Activated T-cell treated with anti-CD3 and anti-CD28 coated beads, Interleukin-2, amount 50 U/mL, for 4 hours (primary cell): Measurements from ENCODE around the gene THRA. TPM values are rescaled to one million over a fixed set of nuclear protein-coding genes. Genes with fewer than 3 reads are reported as not detected.

ENCODE experiments used
- ATAC-seq, 2 donors: fragments of 200-7000 bp; cut with Tn5 transposase; one replicate each; pipeline ENCODE4 v1.10.0; 2021
- DNase-seq: peaks from one replicate; pipeline ENCODE4 v3.0.0-alpha.2; 2020
- H3K27me3 Mint-ChIP-seq: one replicate; pipeline ENCODE4 v1.8.0; 2021; ENCODE audit warnings: low read depth, mixed read lengths
- H3K36me3 Mint-ChIP-seq: one replicate; pipeline ENCODE4 v1.8.0; 2022; ENCODE audit warnings: mixed read lengths; ENCODE audit not compliant: insufficient read depth
- H3K4me1 Mint-ChIP-seq: one replicate; pipeline ENCODE4 v1.8.0; 2021; ENCODE audit warnings: low read depth, mixed read lengths
- H3K4me3 Mint-ChIP-seq: one replicate; pipeline ENCODE4 v1.8.0; 2021; ENCODE audit warnings: mild to moderate bottlenecking, moderate library complexity, mixed read lengths
- H3K9me3 Mint-ChIP-seq: one replicate; pipeline ENCODE4 v1.8.0; 2021; ENCODE audit warnings: mixed read lengths
- total RNA-seq, 3 donors: library from RNA; stranded (reverse); gene quantifications; one replicate each; pipeline ENCODE4 v1.2.1, GENCODE V29; 2021

The THRA gene
- total RNA-seq, 3 donors from 2014 or later, result 6.6 to 12.4 (median 10.3) TPM

- no peaks in the 10 kb centered on the region for H3K9me3 Mint-ChIP-seq
- no peak for ATAC-seq
- H3K36me3 Mint-ChIP-seq, result peaks cover 12% of the 10 kb centered on the region
- H3K27me3 Mint-ChIP-seq, result no peaks in the 10 kb centered on the region
- no peaks in the 10 kb centered on the region for H3K4me1 Mint-ChIP-seq
- DNase-seq, result no peak
- H3K4me3 Mint-ChIP-seq, result no peak overlapping the region
These were observed 23.8 kb upstream of the THRA start for GRCh38 chr17:40038882-40039513.

- no peaks in the 10 kb centered on the region for H3K4me1 Mint-ChIP-seq
- no peak for ATAC-seq
- H3K27me3 Mint-ChIP-seq, result no peaks in the 10 kb centered on the region
- H3K9me3 Mint-ChIP-seq, result no peaks in the 10 kb centered on the region
- H3K4me3 Mint-ChIP-seq, result no peak overlapping the region
- peaks cover 8% of the 10 kb centered on the region for H3K36me3 Mint-ChIP-seq
- DNase-seq, result no peak
These were observed 21.6 kb upstream of the THRA start for GRCh38 chr17:40041196-40041595.

GRCh38 chr17:40056379-40057015 lies 6.3 kb upstream of the THRA start:
- ATAC-seq, result no peak
- Mint-ChIP-seq H3K27me3 (peaks cover 10% of the 10 kb centered on the region), H3K36me3 (peaks cover 6% of the 10 kb centered on the region), H3K9me3 (no peaks in the 10 kb centered on the region), H3K4me3 (no peak overlapping the region), H3K4me1 (peaks cover 10% of the 10 kb centered on the region)
- no peak for DNase-seq

GRCh38 chr17:40058186-40058784 lies 4.5 kb upstream of the THRA start:
- no peak for DNase-seq
- Mint-ChIP-seq H3K9me3 (no peaks in the 10 kb centered on the region), H3K27me3 (peaks cover 10% of the 10 kb centered on the region), H3K36me3 (peaks cover 1% of the 10 kb centered on the region), H3K4me3 (no peak overlapping the region), H3K4me1 (peaks cover 17% of the 10 kb centered on the region)
- ATAC-seq, result no peak

- Mint-ChIP-seq H3K9me3 (no peaks in the 10 kb centered on the region), H3K4me1 (peaks cover 18% of the 10 kb centered on the region), H3K27me3 (peaks cover 10% of the 10 kb centered on the region), H3K36me3 (peaks cover 1% of the 10 kb centered on the region), H3K4me3 (no peak overlapping the region)
- DNase-seq, result no peak
- ATAC-seq, result no peak
These were observed 3.9 kb upstream of the THRA start for GRCh38 chr17:40058865-40059264.

- peaks cover 23% of the 10 kb centered on the region for H3K4me1 Mint-ChIP-seq
- H3K9me3 Mint-ChIP-seq, result no peaks in the 10 kb centered on the region
- H3K4me3 Mint-ChIP-seq, result no peak overlapping the region
- DNase-seq (no peak), ATAC-seq (no peak)
- H3K27me3 Mint-ChIP-seq, result peaks cover 10% of the 10 kb centered on the region
- no peaks in the 10 kb centered on the region for H3K36me3 Mint-ChIP-seq
These were observed 2.9 kb upstream of the THRA start for GRCh38 chr17:40059729-40060475.

GRCh38 chr17:40060887-40061608 lies 1.7 kb upstream of the THRA start:
- no peak for ATAC-seq
- Mint-ChIP-seq H3K9me3 (no peaks in the 10 kb centered on the region), H3K4me3 (peak overlapping the region; percentile 85), H3K27me3 (peaks cover 10% of the 10 kb centered on the region), H3K36me3 (no peaks in the 10 kb centered on the region), H3K4me1 (peaks cover 32% of the 10 kb centered on the region)
- DNase-seq, result no peak

- DNase-seq (no peak), ATAC-seq (no peak)
- peaks cover 35% of the 10 kb centered on the region for H3K4me1 Mint-ChIP-seq
- H3K36me3 Mint-ChIP-seq, result no peaks in the 10 kb centered on the region
- H3K9me3 Mint-ChIP-seq, result no peaks in the 10 kb centered on the region
- peak overlapping the region; percentile 85 for H3K4me3 Mint-ChIP-seq
- peaks cover 7% of the 10 kb centered on the region for H3K27me3 Mint-ChIP-seq
These were observed 1.1 kb upstream of the THRA start for GRCh38 chr17:40061609-40062038.

- Mint-ChIP-seq H3K4me1 (peaks cover 52% of the 10 kb centered on the region), H3K27me3 (peaks cover 2% of the 10 kb centered on the region), H3K4me3 (peak overlapping the region; percentile 85), H3K36me3 (no peaks in the 10 kb centered on the region), H3K9me3 (no peaks in the 10 kb centered on the region)
- no peak for DNase-seq
- peak; percentile 10 to 35 for ATAC-seq
These were observed 514 bp downstream of the THRA start for GRCh38 chr17:40063187-40063771.

GRCh38 chr17:40063901-40064531 lies 1.3 kb downstream of the THRA start:
- DNase-seq (no peak), ATAC-seq (peak; percentile 41 to 46)
- Mint-ChIP-seq H3K4me3 (peak overlapping the region; percentile 85), H3K9me3 (no peaks in the 10 kb centered on the region), H3K27me3 (peaks cover 2% of the 10 kb centered on the region), H3K36me3 (no peaks in the 10 kb centered on the region), H3K4me1 (peaks cover 59% of the 10 kb centered on the region)

GRCh38 chr17:40064971-40065768 lies 2.4 kb downstream of the THRA start:
- peaks cover 71% of the 10 kb centered on the region for H3K4me1 Mint-ChIP-seq
- no peaks in the 10 kb centered on the region for H3K36me3 Mint-ChIP-seq
- no peaks in the 10 kb centered on the region for H3K27me3 Mint-ChIP-seq
- H3K9me3 Mint-ChIP-seq, result no peaks in the 10 kb centered on the region
- peak overlapping the region; percentile 44 for H3K4me3 Mint-ChIP-seq
- DNase-seq (no peak), ATAC-seq (no peak)

GRCh38 chr17:40065769-40066510 lies 3.2 kb downstream of the THRA start:
- H3K4me1 Mint-ChIP-seq, result peaks cover 78% of the 10 kb centered on the region
- no peak for DNase-seq
- H3K36me3 Mint-ChIP-seq, result no peaks in the 10 kb centered on the region
- no peaks in the 10 kb centered on the region for H3K9me3 Mint-ChIP-seq
- H3K4me3 Mint-ChIP-seq, result no peak overlapping the region
- no peak for ATAC-seq
- H3K27me3 Mint-ChIP-seq, result no peaks in the 10 kb centered on the region
